AG09309 (cell line): ENCODE results near the gene SLC49A3.
"Not testable (repeated sequence)": the region's sequence is repeated elsewhere in the genome, so short reads cannot be mapped to it uniquely, and the experiment has no call there.

ENCODE experiments used
- DNase-seq: peaks from one replicate; pipeline ENCODE4 v3.0.0-alpha.2; 2010; ENCODE audit warnings: low read depth
- H3K4me3 ChIP-seq: 2 replicates; pipeline ENCODE4 v1.5.1; 2011; ENCODE audit warnings: mild to moderate bottlenecking, low read depth, low read length, moderate library complexity; ENCODE audit not compliant: control insufficient read depth
- TF ChIP-seq, protein P1 (sequence below): IDR thresholded peaks from 2 replicates; pipeline ENCODE4 v1.5.1; 2011; ENCODE audit warnings: mild to moderate bottlenecking, low read depth, low read length, inconsistent platforms; ENCODE audit not compliant: insufficient read depth, control insufficient read depth; ENCODE audit errors: missing control alignments

Gene SLC49A3

DNA sequence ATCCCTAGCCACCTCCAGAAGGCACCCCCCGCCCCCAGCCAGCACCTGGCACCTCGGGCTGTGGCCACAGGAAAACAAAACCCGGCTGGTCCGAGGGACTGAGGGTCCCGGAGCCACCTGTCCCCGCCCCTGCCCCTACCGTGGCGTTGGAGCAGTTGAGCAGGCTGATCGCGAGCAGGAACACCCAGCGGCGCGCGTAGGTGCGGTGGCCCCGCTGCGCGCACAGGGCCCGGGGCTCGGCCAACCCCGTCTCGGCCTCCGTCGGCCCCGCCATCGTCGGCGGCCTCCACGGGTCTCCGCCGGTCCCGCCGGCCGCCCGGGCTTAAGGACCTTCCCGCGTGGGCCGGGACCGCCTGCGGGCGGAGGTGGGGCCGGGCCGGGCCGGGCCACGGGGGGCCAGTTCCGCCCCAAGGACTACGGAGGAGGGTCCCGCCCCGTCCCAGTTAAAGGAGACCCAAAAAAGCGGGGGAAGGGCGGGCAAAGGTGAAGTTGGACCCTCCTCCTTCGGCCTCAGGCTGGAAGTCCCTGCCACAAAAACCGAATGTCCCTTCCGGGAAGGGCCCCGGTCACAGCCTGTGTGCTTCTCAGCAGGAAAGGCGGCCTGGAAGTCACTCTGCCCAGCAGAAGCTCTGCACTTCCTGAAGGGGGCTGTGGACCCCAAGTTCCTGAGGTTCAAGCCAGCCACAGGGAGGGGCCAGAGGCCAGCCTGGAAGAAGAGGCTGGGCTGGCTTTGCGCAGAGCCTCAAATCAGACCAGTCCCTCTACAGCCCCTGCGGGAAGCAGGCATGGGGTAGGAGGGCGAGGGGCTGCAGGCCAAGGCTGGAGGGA is at the start of gene SLC49A3:
Gene SLC49A3, minus strand, starts transcription at position 298 of the 828 bp plus-strand sequence. Its CDS starts 24 bp downstream, at position 274.
- DNase-seq, result no peak
- peak within 1 kb of the TSS; percentile 40 for H3K4me3 ChIP-seq
- TF ChIP-seq, protein P1, sequence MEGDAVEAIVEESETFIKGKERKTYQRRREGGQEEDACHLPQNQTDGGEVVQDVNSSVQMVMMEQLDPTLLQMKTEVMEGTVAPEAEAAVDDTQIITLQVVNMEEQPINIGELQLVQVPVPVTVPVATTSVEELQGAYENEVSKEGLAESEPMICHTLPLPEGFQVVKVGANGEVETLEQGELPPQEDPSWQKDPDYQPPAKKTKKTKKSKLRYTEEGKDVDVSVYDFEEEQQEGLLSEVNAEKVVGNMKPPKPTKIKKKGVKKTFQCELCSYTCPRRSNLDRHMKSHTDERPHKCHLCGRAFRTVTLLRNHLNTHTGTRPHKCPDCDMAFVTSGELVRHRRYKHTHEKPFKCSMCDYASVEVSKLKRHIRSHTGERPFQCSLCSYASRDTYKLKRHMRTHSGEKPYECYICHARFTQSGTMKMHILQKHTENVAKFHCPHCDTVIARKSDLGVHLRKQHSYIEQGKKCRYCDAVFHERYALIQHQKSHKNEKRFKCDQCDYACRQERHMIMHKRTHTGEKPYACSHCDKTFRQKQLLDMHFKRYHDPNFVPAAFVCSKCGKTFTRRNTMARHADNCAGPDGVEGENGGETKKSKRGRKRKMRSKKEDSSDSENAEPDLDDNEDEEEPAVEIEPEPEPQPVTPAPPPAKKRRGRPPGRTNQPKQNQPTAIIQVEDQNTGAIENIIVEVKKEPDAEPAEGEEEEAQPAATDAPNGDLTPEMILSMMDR, result no peak

DNA sequence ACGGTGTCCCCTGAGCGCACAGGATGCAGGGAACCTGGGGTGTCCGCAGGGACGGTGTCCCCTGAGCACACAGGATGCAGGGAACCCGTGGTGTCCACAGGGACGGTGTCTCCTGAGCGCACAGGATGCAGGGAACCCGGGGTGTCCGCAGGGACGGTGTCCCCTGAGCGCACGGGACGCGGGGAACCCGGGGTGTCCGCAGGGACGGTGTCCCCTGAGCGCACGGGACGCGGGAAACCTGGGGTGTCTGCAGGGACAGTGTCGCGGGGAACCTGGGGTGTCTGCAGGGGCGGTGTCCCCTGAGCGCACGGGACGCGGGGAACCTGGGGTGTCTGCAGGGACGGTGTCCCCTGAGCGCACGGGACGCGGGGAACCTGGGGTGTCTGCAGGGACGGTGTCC is 47.6 kb upstream of the SLC49A3 start:
- DNase-seq, H3K4me3 ChIP-seq: not testable (repeated sequence)

DNA sequence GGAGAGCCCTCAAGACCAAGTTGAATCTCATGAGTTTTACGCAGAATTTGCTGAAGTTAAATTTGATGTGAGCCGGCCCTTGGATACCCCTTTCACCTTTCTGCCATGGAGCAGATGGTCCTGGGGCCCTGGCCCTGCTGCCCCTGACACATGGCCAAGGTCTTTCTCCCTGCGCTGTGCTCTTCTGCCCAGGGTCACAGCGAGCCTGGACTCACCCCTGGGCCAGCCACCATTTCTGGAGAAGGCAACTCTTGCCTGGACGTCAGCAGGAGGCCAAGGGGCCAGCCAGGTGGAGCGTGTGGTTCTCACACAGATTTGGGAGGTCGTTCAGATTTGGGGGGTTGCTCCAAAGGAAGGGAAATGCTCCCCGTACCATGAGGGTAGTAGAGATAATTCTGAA is 46.6 kb upstream of the SLC49A3 start:
- TF ChIP-seq, protein P1, result no peak

DNA sequence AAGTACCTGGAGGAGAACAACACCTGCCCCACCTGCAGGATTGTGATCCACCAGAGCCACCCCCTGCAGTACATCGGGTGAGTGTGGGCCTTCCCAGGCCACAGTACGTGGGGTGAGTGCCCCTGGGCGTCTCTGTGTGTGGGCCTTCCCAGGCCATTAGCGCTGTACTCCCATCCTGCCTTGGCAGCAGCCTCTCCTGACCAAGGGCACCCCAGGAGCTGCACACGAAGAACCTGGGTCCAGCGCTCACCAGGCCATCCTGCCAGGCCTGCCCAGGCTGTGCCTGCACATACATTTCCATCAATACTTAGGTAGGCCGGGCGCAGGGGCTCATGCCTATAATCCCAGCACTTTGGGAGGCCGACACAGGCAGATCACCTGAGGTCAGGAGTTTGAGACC is 46.0 kb upstream of the SLC49A3 start:
- DNase-seq, result no peak
- H3K4me3 ChIP-seq, result no peak overlapping the region
- TF ChIP-seq, protein P1, result no peak

More for the DNA sequence above, 46.6 kb upstream of the SLC49A3 start:
- DNase-seq, result no peak
- no peak overlapping the region for H3K4me3 ChIP-seq

DNA sequence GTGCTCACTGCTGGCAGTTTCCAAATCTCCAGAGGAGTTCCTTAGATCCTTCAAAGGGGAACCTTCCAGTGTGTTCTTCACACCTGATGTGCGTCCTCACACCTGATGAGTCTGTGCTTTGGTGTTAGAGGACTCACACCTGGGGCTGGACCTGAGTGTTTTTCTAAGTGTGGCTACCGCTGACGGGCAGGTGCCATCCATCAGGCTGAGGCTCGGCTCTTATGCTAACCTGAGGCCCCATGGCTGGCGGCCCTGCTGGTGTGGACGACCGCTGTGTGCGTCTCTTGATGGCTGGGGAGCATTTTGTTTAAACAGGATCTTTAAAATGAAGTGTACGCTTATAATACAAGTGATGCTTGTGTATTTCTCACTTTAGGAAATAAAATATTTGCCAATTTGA is 45.1 kb upstream of the SLC49A3 start:
- no peak overlapping the region for H3K4me3 ChIP-seq
- no peak for DNase-seq
- TF ChIP-seq, protein P1, result no peak

DNA sequence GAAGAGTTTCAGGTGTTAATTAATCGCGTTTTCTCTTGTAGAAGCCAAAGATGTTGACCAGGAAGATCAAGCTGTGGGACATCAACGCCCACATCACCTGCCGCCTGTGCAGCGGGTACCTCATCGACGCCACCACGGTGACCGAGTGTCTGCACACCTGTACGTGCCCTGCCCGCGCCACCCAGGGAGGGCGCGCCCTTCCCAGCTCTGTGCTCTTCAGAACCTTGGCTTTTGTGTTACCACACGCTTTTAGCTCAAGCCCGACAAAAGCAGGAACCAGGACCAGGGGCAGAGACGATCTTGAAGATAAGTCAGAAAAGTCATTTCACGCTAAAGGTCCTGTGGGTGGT is 44.7 kb upstream of the SLC49A3 start:
- TF ChIP-seq, protein P1, result no peak
- DNase-seq, result no peak
- no peak overlapping the region for H3K4me3 ChIP-seq

DNA sequence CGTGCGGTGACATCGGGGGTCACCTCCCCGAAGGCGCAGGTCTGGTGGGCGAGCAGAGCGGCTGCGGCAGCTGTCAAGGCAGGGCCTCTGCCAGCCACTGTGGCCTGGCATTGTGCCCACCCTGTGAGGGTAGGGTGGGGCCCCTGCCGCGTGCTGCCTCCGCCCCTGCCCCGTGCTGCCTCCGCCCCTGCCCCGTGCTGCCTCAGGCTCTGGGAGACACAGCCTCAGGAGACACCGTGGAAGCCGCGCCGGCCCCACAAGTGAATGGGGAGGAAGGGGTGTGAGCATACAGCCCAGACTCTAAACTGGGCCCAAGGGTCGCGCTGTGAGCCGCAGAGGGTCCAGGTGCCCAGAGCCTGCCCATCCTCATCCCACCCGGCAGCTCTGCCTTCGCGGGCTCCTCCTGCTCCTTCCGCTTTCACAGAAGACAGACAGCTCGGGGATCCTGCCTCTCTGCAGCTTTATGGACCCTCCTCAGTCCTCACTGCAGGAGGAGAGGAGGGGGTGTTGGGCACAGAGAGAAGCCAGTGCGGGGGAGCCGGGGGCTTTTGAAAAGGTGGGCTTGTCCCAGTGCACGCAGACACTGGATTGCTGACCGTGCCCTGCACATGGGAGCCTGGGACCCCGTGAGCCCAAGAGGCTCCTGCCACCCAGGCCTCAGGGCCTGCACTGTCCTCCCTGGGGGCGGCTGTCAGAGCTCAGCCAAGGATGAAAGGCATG is 44.1 kb upstream of the SLC49A3 start:
- TF ChIP-seq, protein P1, result no peak
- H3K4me3 ChIP-seq, result no peak overlapping the region
- no peak for DNase-seq
